Duodenal mucosa (tissue), 2 donors: ENCODE data around the gene VPS26A.
"Not testable (repeated sequence)": the region's sequence is repeated elsewhere in the genome, so short reads cannot be mapped to it uniquely, and the experiment has no call there.

ENCODE experiments used
- H3K27ac ChIP-seq: one replicate; pipeline ENCODE4 v1.7.0; 2013; ENCODE audit warnings: low read depth, low read length
- H3K27me3 ChIP-seq, 2 donors: one replicate each; pipeline ENCODE4 v1.7.0; 2013; ENCODE audit warnings: low read length in 2 of 2, control low read depth in 1 of 2; ENCODE audit not compliant: insufficient read depth in 2 of 2, control insufficient read depth in 1 of 2
- H3K36me3 ChIP-seq, 2 donors: one replicate each; pipeline ENCODE4 v1.7.0; 2013; ENCODE audit warnings: low read length in 2 of 2, control low read depth in 1 of 2; ENCODE audit not compliant: insufficient read depth in 2 of 2, control insufficient read depth in 1 of 2
- H3K4me1 ChIP-seq, 2 donors: one replicate each; pipeline ENCODE4 v1.7.0; 2013; ENCODE audit warnings: low read length in 2 of 2, control low read depth in 1 of 2; ENCODE audit not compliant: insufficient read depth in 2 of 2, control insufficient read depth in 1 of 2
- H3K4me3 ChIP-seq, 2 donors: one replicate each; pipeline ENCODE4 v1.7.0; 2013; ENCODE audit warnings: low read length in 2 of 2, low read depth in 1 of 2
- H3K9ac ChIP-seq, 2 donors: one replicate each; pipeline ENCODE4 v1.7.0; 2013; ENCODE audit warnings: low read length in 2 of 2, low read depth in 1 of 2
- H3K9me3 ChIP-seq, 2 donors: one replicate each; pipeline ENCODE4 v1.7.0; 2013; ENCODE audit warnings: low read length in 2 of 2, control low read depth in 1 of 2; ENCODE audit not compliant: control insufficient read depth in 1 of 2

The VPS26A gene

DNA sequence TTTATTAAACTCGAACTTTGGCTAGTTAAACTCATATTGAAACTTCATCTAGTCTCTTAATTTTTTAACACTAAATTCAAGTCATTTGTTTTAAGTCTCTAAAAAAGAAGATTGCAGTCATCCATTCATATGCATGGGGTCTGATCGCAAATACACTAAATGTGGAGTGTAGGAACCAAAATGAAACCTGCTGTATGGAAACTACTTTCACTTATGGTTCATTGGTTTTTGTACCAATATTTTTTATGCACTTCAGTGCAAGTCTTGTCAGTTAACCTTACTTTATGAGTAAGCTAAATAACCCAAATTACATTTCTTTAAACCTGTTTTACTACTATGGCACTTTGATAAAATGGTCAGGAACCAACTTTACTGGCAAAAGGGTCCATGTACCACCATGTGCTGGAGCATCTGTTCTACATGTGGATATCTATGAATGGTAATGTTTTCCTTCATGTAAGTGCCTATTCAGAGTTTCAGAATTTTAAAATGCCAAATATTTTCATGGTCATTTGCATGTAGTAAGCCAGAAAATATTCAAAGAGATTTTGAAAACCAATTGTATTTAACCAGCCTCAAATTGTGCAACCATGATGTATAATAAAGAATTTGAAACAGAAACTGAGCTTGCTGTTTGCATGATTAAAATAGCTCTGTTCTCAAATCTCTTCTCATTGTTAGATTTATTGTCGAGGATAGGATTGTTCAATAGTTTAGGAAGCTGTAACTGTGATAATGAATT, 48.4 kb downstream of the VPS26A start:
- Histone ChIP-seq H3K27me3 (no peaks in the 10 kb centered on the region), H3K4me1 (no peaks in the 10 kb centered on the region), H3K36me3 (peaks cover 19 to 20% of the 10 kb centered on the region in 2 donors), H3K9me3 (no peaks in the 10 kb centered on the region), H3K9ac (no peak overlapping the region), H3K4me3 (no peak overlapping the region), H3K27ac (no peak overlapping the region)

DNA sequence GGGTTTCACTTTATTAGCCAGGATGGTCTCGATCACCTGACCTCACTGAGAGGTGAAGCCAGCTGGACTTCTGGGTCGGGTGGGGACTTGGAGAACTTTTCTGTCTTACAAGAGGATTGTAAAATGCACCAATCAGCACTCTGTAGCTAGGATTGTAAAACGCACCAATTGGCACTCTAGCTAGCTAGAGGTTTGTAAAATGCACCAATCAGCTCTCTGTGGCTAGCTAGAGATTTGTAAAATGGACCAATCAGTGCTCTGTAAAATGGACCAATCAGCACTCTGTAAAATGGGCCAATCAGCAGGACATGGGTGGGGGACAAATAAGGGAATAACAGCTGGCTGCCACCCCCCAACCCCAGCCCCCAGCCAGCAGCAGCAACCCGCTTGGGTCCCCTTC, 51.3 kb downstream of the VPS26A start:
- peaks cover 9 to 12% of the 10 kb centered on the region in 2 donors for H3K36me3 ChIP-seq
- H3K27me3 ChIP-seq, H3K4me1 ChIP-seq, H3K9me3 ChIP-seq, H3K9ac ChIP-seq, H3K27ac ChIP-seq, H3K4me3 ChIP-seq: not testable (repeated sequence)

DNA sequence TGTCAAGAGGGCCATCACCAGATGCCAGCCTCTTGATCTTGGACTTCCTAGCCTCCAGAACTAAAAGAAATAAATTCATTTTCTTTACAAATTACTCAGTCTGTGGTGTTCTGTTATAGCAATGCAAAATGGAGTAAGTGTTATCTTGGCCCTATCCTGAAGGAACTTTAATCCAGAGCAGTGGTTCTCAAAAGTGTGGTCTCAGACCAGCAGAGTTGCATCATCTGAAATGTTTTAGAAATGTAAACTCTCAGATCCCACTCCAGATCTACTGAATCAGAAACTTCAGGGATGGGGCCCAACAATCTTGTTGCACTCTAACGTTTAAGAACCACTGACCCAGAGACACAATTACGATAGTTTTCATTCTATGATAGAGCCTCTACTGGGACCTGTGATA, 52.8 kb downstream of the VPS26A start:
- Histone ChIP-seq H3K4me3 (no peak overlapping the region), H3K9me3 (no peaks in the 10 kb centered on the region), H3K36me3 (peaks cover 5 to 6% of the 10 kb centered on the region in 2 donors), H3K9ac (no peak overlapping the region), H3K4me1 (peaks cover 9 to 21% of the 10 kb centered on the region in 2 donors), H3K27me3 (no peaks in the 10 kb centered on the region), H3K27ac (no peak overlapping the region)

DNA sequence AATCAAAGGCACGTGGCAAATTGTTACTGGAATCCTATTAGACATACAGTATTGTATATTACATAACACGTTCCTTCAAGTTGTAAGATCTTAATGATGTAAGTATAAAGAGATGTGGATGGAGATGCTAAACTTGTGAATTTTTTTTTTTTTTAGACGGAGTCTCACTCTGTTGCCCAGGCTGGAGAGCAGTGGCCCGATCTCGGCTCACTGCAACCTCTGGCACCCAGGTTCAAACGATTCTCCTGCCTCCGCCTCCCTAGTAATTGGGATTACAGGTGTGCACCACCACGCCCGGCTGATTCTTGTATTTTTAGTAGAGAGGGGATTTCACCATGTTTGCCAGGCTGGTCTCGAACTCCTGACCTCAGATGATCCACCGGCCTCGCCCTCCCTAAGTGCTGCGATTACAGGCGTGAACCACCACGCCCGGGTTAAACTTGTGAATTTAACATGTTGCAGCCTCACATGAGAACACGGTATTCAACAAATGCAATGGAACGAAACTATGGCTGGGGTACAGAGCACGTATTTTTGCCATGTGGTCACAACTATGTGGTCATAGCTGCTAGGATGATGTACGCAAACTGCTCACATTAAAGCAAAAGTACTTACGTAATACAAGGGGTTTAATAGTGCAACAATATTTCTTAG, 55.2 kb downstream of the VPS26A start:
- H3K4me3 ChIP-seq: peak overlapping the region; percentile 95 to 99
- H3K4me1 ChIP-seq: peaks cover 9 to 21% of the 10 kb centered on the region in 2 donors
- peaks cover 0 to 12% of the 10 kb centered on the region in 2 donors for H3K36me3 ChIP-seq
- H3K27me3 ChIP-seq: no peaks in the 10 kb centered on the region
- H3K9ac ChIP-seq: peak overlapping the region; percentile 89 to 94
- H3K27ac ChIP-seq: no peak overlapping the region
- H3K9me3 ChIP-seq: no peaks in the 10 kb centered on the region

DNA sequence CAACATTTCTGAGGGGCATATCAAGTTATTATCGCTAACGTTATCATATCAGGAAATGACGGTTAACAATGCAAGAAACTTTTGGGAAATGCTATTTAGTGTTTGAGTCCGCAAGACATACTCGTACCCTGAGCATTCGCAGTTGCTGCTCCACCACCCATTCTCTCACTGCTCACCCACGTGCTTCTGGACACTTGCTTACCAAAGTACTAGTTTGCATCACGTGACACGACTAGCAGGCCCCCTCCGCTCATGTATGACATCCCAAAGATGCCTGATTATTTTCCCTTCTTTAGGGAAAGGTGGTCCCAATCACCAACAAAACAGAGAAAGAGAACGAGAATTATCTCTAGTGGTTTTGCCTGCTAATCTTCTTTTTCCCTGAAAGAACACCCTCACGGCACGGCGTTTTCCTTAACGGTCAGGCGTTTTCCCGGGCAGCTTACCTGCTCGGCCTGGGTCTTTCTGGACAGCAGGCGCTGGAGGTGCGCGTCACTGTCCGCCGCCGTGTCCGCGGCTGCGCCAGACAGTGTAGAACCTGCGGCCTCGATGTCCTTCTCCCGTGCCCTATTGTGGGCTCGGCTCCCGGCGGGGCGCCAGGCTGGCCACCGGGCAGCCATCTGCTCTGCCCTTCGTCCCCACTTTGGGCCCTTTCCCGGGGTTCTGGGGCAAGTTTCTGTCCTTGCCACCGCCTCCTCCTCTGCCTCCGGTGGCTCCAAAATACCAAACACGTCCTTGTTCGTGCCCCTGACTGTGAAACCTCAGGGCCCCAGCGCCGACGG, 56.0 kb downstream of the VPS26A start, which contains the start of gene SUPV3L1:
Gene SUPV3L1, plus strand, starts transcription at position 492 of the 782 bp plus-strand sequence. Its CDS starts 58 bp downstream, at position 550.
- Histone ChIP-seq H3K27me3 (no peaks in the 10 kb centered on the region), H3K9me3 (no peaks in the 10 kb centered on the region), H3K27ac (peak within 1 kb of the TSS; percentile 81), H3K36me3 (peaks cover 0 to 17% of the 10 kb centered on the region in 2 donors), H3K9ac (peak within 1 kb of the TSS; percentile 89 to 94), H3K4me3 (peak within 1 kb of the TSS; percentile 95 to 99), H3K4me1 (peaks cover 9 to 21% of the 10 kb centered on the region in 2 donors)

DNA sequence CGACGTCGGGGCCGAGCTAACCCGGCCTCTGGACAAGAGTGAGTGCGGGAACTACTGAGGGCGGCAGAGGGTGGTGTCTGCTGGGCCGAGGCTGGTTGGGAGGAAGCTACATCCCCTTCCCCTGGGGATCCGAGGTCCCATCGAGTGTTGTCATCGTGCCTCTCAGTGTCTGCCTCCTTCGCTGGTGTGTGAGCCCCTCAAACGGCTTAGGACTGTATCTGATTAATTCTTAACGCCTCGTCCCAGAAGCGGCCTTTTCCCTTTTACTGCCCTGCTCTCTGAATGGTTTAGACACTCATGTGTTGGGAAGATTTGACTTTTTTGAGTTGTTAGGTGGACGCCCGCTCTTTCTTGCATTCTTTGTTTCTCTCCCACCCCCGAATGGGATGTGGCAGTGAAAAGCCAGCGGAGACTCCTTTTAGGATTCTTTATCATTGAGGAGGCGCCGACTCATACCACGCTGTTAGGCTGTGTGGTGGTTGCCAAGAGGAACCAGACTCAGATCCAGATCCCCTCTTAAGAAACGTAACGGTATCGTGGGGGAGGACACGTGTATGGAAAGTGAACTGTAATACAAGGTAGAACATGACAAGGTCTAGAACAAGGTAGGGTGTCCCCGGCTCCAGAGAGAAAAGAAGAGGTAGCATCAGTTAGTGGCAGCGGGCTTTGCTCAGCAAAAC, 56.7 kb downstream of the VPS26A start:
- Histone ChIP-seq H3K9me3 (no peaks in the 10 kb centered on the region), H3K9ac (peak overlapping the region; percentile 89 to 94), H3K4me1 (peaks cover 9 to 21% of the 10 kb centered on the region in 2 donors), H3K4me3 (peak overlapping the region; percentile 95 to 99), H3K27me3 (no peaks in the 10 kb centered on the region), H3K27ac (peak overlapping the region; percentile 81), H3K36me3 (peaks cover 0 to 21% of the 10 kb centered on the region in 2 donors)

DNA sequence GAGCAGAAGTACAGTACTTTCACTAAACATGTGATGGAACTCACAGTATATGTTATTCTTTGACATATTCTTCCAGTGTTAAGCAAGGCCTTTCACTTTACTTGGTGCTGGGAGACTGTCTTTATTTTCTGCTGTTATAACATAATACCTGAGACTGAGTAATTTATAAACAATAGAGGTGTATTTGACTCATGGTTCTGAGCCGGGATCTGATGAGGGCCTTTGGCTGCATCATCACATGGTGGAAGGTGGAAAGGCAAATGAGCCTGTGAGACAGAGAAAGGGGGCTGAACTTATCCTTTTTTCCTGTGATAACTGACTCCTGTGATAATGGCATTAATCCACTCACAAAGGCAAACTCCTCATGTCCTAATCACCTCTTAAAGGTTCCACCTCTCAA, 57.5 kb downstream of the VPS26A start:
- H3K27ac ChIP-seq: no peak overlapping the region
- no peaks in the 10 kb centered on the region for H3K9me3 ChIP-seq
- peaks cover 2 to 28% of the 10 kb centered on the region in 2 donors for H3K36me3 ChIP-seq
- peak overlapping the region; percentile 89 to 94 for H3K9ac ChIP-seq
- no peaks in the 10 kb centered on the region for H3K27me3 ChIP-seq
- H3K4me1 ChIP-seq: peaks cover 9 to 21% of the 10 kb centered on the region in 2 donors
- peak overlapping the region; percentile 95 to 99 for H3K4me3 ChIP-seq

DNA sequence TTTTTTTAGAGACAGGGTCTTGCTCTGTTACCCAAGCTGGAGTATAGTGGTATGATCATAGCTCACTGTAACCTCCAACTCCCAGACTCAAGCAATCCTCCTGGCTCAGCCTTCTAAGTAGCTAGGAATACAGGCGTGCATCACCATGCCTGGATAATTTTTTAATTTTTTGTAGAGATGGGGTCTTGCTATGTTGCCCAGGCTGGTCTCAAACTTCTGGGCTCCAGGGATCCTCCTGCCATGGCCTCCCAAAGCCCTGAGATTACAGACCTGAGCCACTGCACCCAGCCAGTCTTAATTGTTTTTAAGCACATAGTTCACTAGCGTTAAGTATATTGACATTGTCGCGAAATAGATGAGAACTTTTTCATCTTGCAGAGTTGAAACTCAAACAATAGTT, 58.0 kb downstream of the VPS26A start:
- Histone ChIP-seq H3K36me3 (peaks cover 8 to 34% of the 10 kb centered on the region in 2 donors), H3K9ac (no peak overlapping the region), H3K4me1 (peaks cover 9 to 21% of the 10 kb centered on the region in 2 donors)

DNA sequence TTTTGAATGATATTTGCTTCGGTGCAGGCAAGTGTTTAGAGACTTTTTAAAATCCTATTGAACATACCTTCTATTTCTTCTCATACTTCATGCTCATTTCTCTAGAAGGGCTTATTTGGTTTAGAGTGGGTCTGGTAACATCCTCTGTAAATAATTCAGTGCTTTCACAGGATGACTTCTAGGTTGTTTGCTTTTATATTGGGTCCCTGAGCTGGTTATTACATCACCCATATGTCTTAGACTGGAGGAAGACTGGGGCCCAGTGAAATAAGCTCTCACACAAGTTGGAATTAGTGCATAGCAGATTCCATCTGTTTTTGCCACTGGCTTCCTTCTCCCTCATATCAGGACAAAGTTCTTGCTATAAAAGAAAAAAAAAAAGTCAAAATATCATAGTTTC, 62.5 kb downstream of the VPS26A start:
- Histone ChIP-seq H3K27ac (no peak overlapping the region), H3K27me3 (no peaks in the 10 kb centered on the region), H3K4me3 (no peak overlapping the region), H3K36me3 (peaks cover 19 to 63% of the 10 kb centered on the region in 2 donors), H3K9ac (no peak overlapping the region), H3K4me1 (peaks cover under 1 to 2% of the 10 kb centered on the region in 2 donors), H3K9me3 (no peaks in the 10 kb centered on the region)

More for the DNA sequence above, 58.0 kb downstream of the VPS26A start:
- no peak overlapping the region for H3K4me3 ChIP-seq
- H3K9me3 ChIP-seq: no peaks in the 10 kb centered on the region
- no peaks in the 10 kb centered on the region for H3K27me3 ChIP-seq
- no peak overlapping the region for H3K27ac ChIP-seq
